Measurements from ENCODE around the gene SERINC5.
A peak's percentile ranks its signal among the peaks of the same experiment; 100 is the strongest.

The SERINC5 gene

GRCh38 chr5:80238097-80238496, 17.8 kb downstream of the SERINC5 start:
- no peak for TF ChIP-seq CTCF (conservative IDR thresholded peaks at IDR 0.05; ENCODE audit: low read length)
- no peak for DNase-seq (ENCODE audit: low read depth)
- no peak overlapping the region for H3K4me3 ChIP-seq (ENCODE audit: low read length)

GRCh38 chr5:80237243-80237642, 18.6 kb downstream of the SERINC5 start:
- DNase-seq (ENCODE audit: low read depth) = no peak
- TF ChIP-seq CTCF (conservative IDR thresholded peaks at IDR 0.05; ENCODE audit: low read length) = no peak
- H3K4me3 ChIP-seq (ENCODE audit: low read length) = no peak overlapping the region

- no peak for DNase-seq (ENCODE audit: low read depth)
- H3K4me3 ChIP-seq (ENCODE audit: low read length) = no peak overlapping the region
- no peak for TF ChIP-seq CTCF (conservative IDR thresholded peaks at IDR 0.05; ENCODE audit: low read length)
Observed at GRCh38 chr5:80234116-80234948, 21.5 kb downstream of the SERINC5 start.

GRCh38 chr5:80231693-80232092, 24.2 kb downstream of the SERINC5 start:
- H3K4me3 ChIP-seq (ENCODE audit: low read length) = no peak overlapping the region
- TF ChIP-seq CTCF (conservative IDR thresholded peaks at IDR 0.05; ENCODE audit: low read length) = no peak
- DNase-seq (ENCODE audit: low read depth) = no peak

DNA sequence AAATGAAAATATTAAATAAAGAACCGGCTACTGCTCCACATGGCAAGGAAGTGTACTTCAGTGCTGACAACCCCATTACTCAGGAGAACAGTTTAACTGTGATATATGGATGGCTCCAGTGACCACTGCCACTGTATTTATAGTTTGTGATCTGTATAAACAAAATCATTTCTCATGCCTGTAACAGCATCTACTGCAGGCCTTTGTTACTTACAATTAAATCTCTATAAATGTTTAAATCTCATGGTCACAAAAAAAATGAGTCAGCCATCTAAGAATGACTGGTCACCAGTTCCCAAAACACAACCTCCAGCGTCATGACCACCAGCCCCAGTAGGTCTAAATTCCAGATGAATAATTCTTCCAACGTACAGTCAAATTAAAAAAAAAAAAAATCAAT, 24.6 kb downstream of the SERINC5 start:
- H3K4me3 ChIP-seq (ENCODE audit: low read length) = no peak overlapping the region
- no peak for TF ChIP-seq CTCF (conservative IDR thresholded peaks at IDR 0.05; ENCODE audit: low read length)
- DNase-seq (ENCODE audit: low read depth) = peak; percentile 61

GRCh38 chr5:80230269-80230992, 25.4 kb downstream of the SERINC5 start:
- no peak overlapping the region for H3K4me3 ChIP-seq (ENCODE audit: low read length)
- TF ChIP-seq CTCF (conservative IDR thresholded peaks at IDR 0.05; ENCODE audit: low read length) = no peak
- no peak for DNase-seq (ENCODE audit: low read depth)

GRCh38 chr5:80229902-80230255, 26.0 kb downstream of the SERINC5 start:
- TF ChIP-seq CTCF (conservative IDR thresholded peaks at IDR 0.05; ENCODE audit: low read length) = no peak
- H3K4me3 ChIP-seq (ENCODE audit: low read length) = no peak overlapping the region
- DNase-seq (ENCODE audit: low read depth) = no peak
